ENCODE measurements around the gene FGF16.
"Not testable (repeated sequence)": the region's sequence is repeated elsewhere in the genome, so short reads cannot be mapped to it uniquely, and the experiment has no call there.

DNA sequence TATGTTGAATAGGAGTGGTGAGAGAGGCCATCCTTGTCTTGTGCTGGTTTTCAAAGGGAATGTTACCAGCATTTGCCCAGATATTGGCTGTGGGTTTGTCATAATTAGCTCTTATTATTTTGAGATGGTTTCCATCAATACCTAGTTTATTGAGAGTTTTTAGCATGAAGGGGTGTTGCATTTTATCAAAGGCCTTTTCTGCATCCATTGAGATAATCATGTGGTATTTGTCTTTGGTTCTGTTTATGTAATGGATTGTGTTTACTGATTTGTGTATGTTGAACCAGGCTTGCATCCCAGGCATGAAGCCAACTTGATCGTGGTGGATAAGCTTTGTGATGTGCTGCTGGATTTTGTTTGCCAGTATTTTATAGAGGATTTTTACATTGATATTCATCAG is 39.4 kb upstream of the FGF16 start:
- TF ChIP-seq, protein P1, sequence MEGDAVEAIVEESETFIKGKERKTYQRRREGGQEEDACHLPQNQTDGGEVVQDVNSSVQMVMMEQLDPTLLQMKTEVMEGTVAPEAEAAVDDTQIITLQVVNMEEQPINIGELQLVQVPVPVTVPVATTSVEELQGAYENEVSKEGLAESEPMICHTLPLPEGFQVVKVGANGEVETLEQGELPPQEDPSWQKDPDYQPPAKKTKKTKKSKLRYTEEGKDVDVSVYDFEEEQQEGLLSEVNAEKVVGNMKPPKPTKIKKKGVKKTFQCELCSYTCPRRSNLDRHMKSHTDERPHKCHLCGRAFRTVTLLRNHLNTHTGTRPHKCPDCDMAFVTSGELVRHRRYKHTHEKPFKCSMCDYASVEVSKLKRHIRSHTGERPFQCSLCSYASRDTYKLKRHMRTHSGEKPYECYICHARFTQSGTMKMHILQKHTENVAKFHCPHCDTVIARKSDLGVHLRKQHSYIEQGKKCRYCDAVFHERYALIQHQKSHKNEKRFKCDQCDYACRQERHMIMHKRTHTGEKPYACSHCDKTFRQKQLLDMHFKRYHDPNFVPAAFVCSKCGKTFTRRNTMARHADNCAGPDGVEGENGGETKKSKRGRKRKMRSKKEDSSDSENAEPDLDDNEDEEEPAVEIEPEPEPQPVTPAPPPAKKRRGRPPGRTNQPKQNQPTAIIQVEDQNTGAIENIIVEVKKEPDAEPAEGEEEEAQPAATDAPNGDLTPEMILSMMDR (IDR thresholded peaks at IDR 0.05; ENCODE audit: poor library complexity) = not testable (repeated sequence)
- not testable (repeated sequence) for TF ChIP-seq EZH2phosphoT487 (IDR thresholded peaks at IDR 0.05; ENCODE audit: low read depth, severe bottlenecking, unreplicated experiment)

All from hepatocyte (in vitro differentiated cells).